Trophoblast cell (in vitro differentiated cells and primary cell): ENCODE results near the gene HAP1.
A peak's percentile ranks its signal among the peaks of the same experiment; 100 is the strongest.

Experiments used
- DNase-seq, 2 donors: peaks; one replicate each; pipeline ENCODE4 v3.0.0-alpha.2; 2016
- H2AFZ ChIP-seq: 2 replicates; pipeline ENCODE4 v1.6.1; 2013; ENCODE audit warnings: low read length, moderate library complexity, mild to moderate bottlenecking; ENCODE audit not compliant: insufficient read depth, poor library complexity
- H2AK5ac ChIP-seq: 2 replicates; pipeline ENCODE4 v1.6.1; 2013; ENCODE audit warnings: mild to moderate bottlenecking, low read length
- H2BK120ac ChIP-seq: 2 replicates; pipeline ENCODE4 v1.6.1; 2013; ENCODE audit warnings: low read length, mild to moderate bottlenecking, moderate library complexity; ENCODE audit not compliant: insufficient read depth, poor library complexity
- H2BK12ac ChIP-seq: 2 replicates; pipeline ENCODE4 v1.6.1; 2013; ENCODE audit warnings: mild to moderate bottlenecking, low read length, moderate library complexity
- H2BK5ac ChIP-seq: 2 replicates; pipeline ENCODE4 v1.6.1; 2013; ENCODE audit warnings: low read length, low read depth, moderate library complexity, mild to moderate bottlenecking; ENCODE audit not compliant: poor library complexity
- H3K14ac ChIP-seq: 2 replicates; pipeline ENCODE4 v1.6.1; 2013; ENCODE audit warnings: mild to moderate bottlenecking, low read length
- H3K18ac ChIP-seq: 2 replicates; pipeline ENCODE4 v1.6.1; 2013; ENCODE audit warnings: mild to moderate bottlenecking, low read length
- H3K23ac ChIP-seq: 2 replicates; pipeline ENCODE4 v1.6.1; 2013; ENCODE audit warnings: low read length
- H3K27ac ChIP-seq: 2 replicates; pipeline ENCODE4 v1.5.1; 2013; ENCODE audit warnings: low read depth, mild to moderate bottlenecking, inconsistent platforms, low read length, moderate library complexity
- H3K27me3 ChIP-seq: 2 replicates; pipeline ENCODE4 v1.6.1; 2013; ENCODE audit warnings: inconsistent platforms, mild to moderate bottlenecking, low read length, moderate library complexity; ENCODE audit not compliant: insufficient read depth
- H3K36me3 ChIP-seq, 2 experiments: 1 replicate in 1 of 2; 2 replicates in 1 of 2; pipeline ENCODE4 v1.6.1; 2013; ENCODE audit warnings: low read length in 2 of 2, mild to moderate bottlenecking in 2 of 2, moderate library complexity in 1 of 2; ENCODE audit not compliant: insufficient read depth in 2 of 2, control insufficient read depth in 1 of 2
- H3K4ac ChIP-seq: 2 replicates; pipeline ENCODE4 v1.6.1; 2013; ENCODE audit warnings: low read depth, mild to moderate bottlenecking, low read length, moderate library complexity
- H3K4me1 ChIP-seq, 2 experiments: 1 replicate in 1 of 2; 2 replicates in 1 of 2; pipeline ENCODE4 v1.6.1; 2013; ENCODE audit warnings: low read length in 2 of 2, mild to moderate bottlenecking in 2 of 2, moderate library complexity in 1 of 2; ENCODE audit not compliant: insufficient read depth in 2 of 2, control insufficient read depth in 1 of 2
- H3K4me2 ChIP-seq: 2 replicates; pipeline ENCODE4 v1.6.1; 2013; ENCODE audit warnings: inconsistent platforms, mild to moderate bottlenecking, low read length, moderate library complexity
- H3K4me3 ChIP-seq: 2 replicates; pipeline ENCODE4 v1.5.1; 2013; ENCODE audit warnings: mild to moderate bottlenecking, low read depth, low read length, inconsistent platforms
- H3K79me1 ChIP-seq: one replicate; pipeline ENCODE4 v1.6.1; 2013; ENCODE audit warnings: low read length
- H3K79me2 ChIP-seq: 2 replicates; pipeline ENCODE4 v1.6.1; 2013; ENCODE audit warnings: low read length, mild to moderate bottlenecking; ENCODE audit not compliant: control insufficient read depth, insufficient read depth, poor library complexity
- H3K9ac ChIP-seq: 2 replicates; pipeline ENCODE4 v1.6.1; 2013; ENCODE audit warnings: mild to moderate bottlenecking, low read length
- H3K9me3 ChIP-seq: 2 replicates; pipeline ENCODE4 v1.6.1; 2013; ENCODE audit warnings: low read depth, mild to moderate bottlenecking, control low read depth, inconsistent platforms, low read length; ENCODE audit not compliant: insufficient read depth
- H4K12ac ChIP-seq: 2 replicates; pipeline ENCODE4 v1.6.1; 2013; ENCODE audit warnings: low read depth, mild to moderate bottlenecking, low read length, moderate library complexity
- H4K8ac ChIP-seq: 2 replicates; pipeline ENCODE4 v1.6.1; 2013; ENCODE audit warnings: low read depth, mild to moderate bottlenecking, low read length, moderate library complexity
- H4K91ac ChIP-seq: one replicate; pipeline ENCODE4 v1.6.1; 2013; ENCODE audit warnings: low read depth, mild to moderate bottlenecking, low read length, moderate library complexity
- WGBS: extraction: QIAGEN DNeasy Blood & Tissue Kit; methylation state at CpG from one replicate; pipeline ENCODE4 v1.1.7; 2013; ENCODE audit warnings: missing lambda C conversion rate; ENCODE audit not compliant: insufficient read length, insufficient coverage; ENCODE audit errors: extremely low coverage; 5-methylcytosine and 5-hydroxymethylcytosine counted together

The HAP1 gene

GRCh38 chr17:41737680-41738023 is 3.2 kb upstream of the HAP1 start:
- no peak overlapping the region for H2BK12ac ChIP-seq
- WGBS = no CpG with 5 or more reads among the region's 5 CpGs

DNA sequence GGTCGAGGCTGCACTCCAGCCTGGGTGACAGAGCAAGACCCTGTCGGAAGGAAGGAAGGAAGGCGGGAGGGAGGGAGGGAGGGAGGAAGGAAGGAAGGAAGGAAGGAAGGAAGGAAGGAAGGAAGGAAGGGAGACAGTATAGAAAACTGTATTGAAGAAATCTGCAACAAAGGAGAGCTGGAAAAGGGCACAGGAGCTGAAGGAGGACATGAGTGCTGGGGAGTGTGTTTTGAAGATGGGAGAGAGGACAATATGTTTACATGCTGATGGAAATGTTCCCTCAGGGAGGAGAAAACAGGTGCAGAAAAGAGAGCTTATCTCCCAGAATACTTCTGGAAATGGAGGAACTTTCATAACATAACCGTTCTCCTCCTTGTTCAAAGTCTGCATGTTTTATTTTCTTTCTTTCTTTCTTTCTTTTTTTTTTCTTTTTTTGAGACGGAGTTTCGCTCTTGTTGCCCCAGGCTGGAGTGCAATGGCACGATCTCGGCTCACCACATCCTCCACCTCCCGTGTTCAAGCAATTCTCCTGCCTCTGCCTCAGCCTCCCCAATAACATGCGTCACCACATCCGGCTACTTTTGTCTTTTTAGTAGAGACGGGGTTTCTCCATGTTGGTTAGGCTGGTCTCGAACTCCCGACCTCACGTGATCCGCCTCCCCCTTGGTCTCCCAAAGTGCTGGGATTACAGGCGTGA is 2.7 kb upstream of the HAP1 start:
- Histone ChIP-seq H3K79me1 (peaks cover 7% of the 10 kb centered on the region), H3K23ac (no peak overlapping the region), H3K27me3 (peaks cover 30% of the 10 kb centered on the region), H3K9ac (no peak overlapping the region), H2AFZ (no peak overlapping the region), H3K14ac (no peak overlapping the region), H3K79me2 (no peaks in the 10 kb centered on the region), H3K36me3 (peaks cover 0 to 1% of the 10 kb centered on the region in 2 experiments), H3K9me3 (no peaks in the 10 kb centered on the region), H2BK5ac (no peak overlapping the region), H4K91ac (no peak overlapping the region), H3K27ac (no peak overlapping the region), H2BK120ac (no peak overlapping the region), H3K4ac (no peak overlapping the region), H2AK5ac (no peak overlapping the region), H3K4me3 (no peak overlapping the region), H3K4me1 (peaks cover 8 to 11% of the 10 kb centered on the region in 2 experiments), H4K12ac (no peak overlapping the region), H2BK12ac (no peak overlapping the region), H3K4me2 (no peak overlapping the region), H4K8ac (no peak overlapping the region), H3K18ac (no peak overlapping the region)
- no CpG with 5 or more reads among the region's 17 CpGs for WGBS
- no peak for DNase-seq

More at GRCh38 chr17:41737680-41738023, 3.2 kb upstream of the HAP1 start:
- Histone ChIP-seq H3K18ac (no peak overlapping the region), H3K79me1 (peaks cover 7% of the 10 kb centered on the region), H2AFZ (no peak overlapping the region), H3K4me1 (peaks cover 8 to 11% of the 10 kb centered on the region in 2 experiments), H4K12ac (no peak overlapping the region), H2BK5ac (no peak overlapping the region), H4K8ac (no peak overlapping the region), H3K23ac (no peak overlapping the region), H4K91ac (no peak overlapping the region), H3K27me3 (peaks cover 28% of the 10 kb centered on the region), H3K79me2 (no peaks in the 10 kb centered on the region), H2AK5ac (peak overlapping the region; percentile 54), H3K9me3 (no peaks in the 10 kb centered on the region), H3K4me3 (no peak overlapping the region), H3K27ac (no peak overlapping the region), H3K4me2 (no peak overlapping the region), H3K14ac (no peak overlapping the region), H3K4ac (no peak overlapping the region), H3K9ac (no peak overlapping the region), H2BK120ac (no peak overlapping the region), H3K36me3 (no peaks in the 10 kb centered on the region)
- DNase-seq = no peak

DNA sequence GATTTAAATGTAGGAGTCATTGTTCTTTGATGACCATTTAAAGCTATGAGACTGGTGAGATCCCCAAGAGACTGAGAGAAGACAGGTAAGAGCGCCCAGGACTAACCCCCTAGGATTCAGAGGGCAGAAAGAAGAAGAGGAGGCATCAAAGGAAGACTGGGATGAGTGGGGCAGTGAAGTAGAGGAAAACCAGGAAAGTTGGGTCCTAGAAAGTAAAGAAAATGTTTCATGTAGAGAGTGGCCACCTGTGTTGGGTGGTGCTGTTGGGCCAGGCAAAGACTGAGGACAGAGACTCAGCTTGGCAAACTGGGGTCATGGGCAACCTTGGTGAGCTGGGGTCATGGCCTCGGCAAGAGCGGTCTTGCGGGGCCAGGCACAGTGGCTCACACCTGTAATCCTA is 1.3 kb upstream of the HAP1 start:
- Histone ChIP-seq H2BK5ac (no peak overlapping the region), H3K14ac (no peak overlapping the region), H3K27ac (no peak overlapping the region), H3K27me3 (peaks cover 33% of the 10 kb centered on the region), H3K79me1 (peaks cover 7% of the 10 kb centered on the region), H2AFZ (no peak overlapping the region), H2AK5ac (no peak overlapping the region), H2BK12ac (no peak overlapping the region), H3K23ac (no peak overlapping the region), H3K79me2 (no peaks in the 10 kb centered on the region), H3K9me3 (no peaks in the 10 kb centered on the region), H3K4me3 (no peak overlapping the region), H4K12ac (no peak overlapping the region), H4K91ac (no peak overlapping the region), H3K18ac (no peak overlapping the region), H2BK120ac (no peak overlapping the region), H3K9ac (no peak overlapping the region), H3K36me3 (peaks cover 0 to 3% of the 10 kb centered on the region in 2 experiments), H3K4me1 (peaks cover 8 to 11% of the 10 kb centered on the region in 2 experiments), H3K4me2 (no peak overlapping the region), H4K8ac (no peak overlapping the region), H3K4ac (no peak overlapping the region)
- DNase-seq = no peak
- no CpG with 5 or more reads among the region's 4 CpGs for WGBS

- H3K4ac ChIP-seq = no peak overlapping the region
- no peak overlapping the region for H4K12ac ChIP-seq
Measured at GRCh38 chr17:41734949-41735313, 488 bp upstream of the HAP1 start.

More at GRCh38 chr17:41734949-41735313, 488 bp upstream of the HAP1 start:
- no peak overlapping the region for H2BK120ac ChIP-seq
- no peak overlapping the region for H2BK5ac ChIP-seq
- H3K23ac ChIP-seq = no peak overlapping the region
- H3K79me2 ChIP-seq = no peaks in the 10 kb centered on the region
- H3K14ac ChIP-seq = no peak overlapping the region
- no peak overlapping the region for H4K91ac ChIP-seq
- H2AK5ac ChIP-seq = no peak overlapping the region
- H3K79me1 ChIP-seq = peaks cover 7% of the 10 kb centered on the region
- no peak for DNase-seq
- peak overlapping the region; percentile 74 for H4K8ac ChIP-seq
- no peak overlapping the region for H2BK12ac ChIP-seq
- H3K9me3 ChIP-seq = no peaks in the 10 kb centered on the region
- peak overlapping the region; percentile 13 for H3K4me3 ChIP-seq
- H3K4me1 ChIP-seq = peaks cover 8 to 11% of the 10 kb centered on the region in 2 experiments
- H3K36me3 ChIP-seq = peaks cover 0 to 3% of the 10 kb centered on the region in 2 experiments
- no peak overlapping the region for H3K27ac ChIP-seq
- H3K18ac ChIP-seq = no peak overlapping the region
- peak overlapping the region; percentile 83 for H3K4me2 ChIP-seq
- no CpG with 5 or more reads among the region's 23 CpGs for WGBS
- peak overlapping the region; percentile 12 for H2AFZ ChIP-seq
- no peak overlapping the region for H3K9ac ChIP-seq
- peaks cover 33% of the 10 kb centered on the region for H3K27me3 ChIP-seq
